Tongue (tissue), 2 donors: ENCODE measurements around the gene ALDH1L2. TPM values are rescaled to one million over a fixed set of nuclear protein-coding genes. Genes with fewer than 3 reads are reported as not detected.
A peak's percentile ranks its signal among the peaks of the same experiment; 100 is the strongest.

Experiments
- DNase-seq: peaks from one replicate; pipeline ENCODE4 v3.0.0-alpha.2; 2015
- total RNA-seq: library from RNA; depleted of rRNA; stranded (reverse); fragments of >200 nt; gene quantifications from one replicate; pipeline ENCODE4 v1.2.3, GENCODE V29; 2014

Gene ALDH1L2
- total RNA-seq, 1 donor from 2014 or later = 11.9 TPM

DNA sequence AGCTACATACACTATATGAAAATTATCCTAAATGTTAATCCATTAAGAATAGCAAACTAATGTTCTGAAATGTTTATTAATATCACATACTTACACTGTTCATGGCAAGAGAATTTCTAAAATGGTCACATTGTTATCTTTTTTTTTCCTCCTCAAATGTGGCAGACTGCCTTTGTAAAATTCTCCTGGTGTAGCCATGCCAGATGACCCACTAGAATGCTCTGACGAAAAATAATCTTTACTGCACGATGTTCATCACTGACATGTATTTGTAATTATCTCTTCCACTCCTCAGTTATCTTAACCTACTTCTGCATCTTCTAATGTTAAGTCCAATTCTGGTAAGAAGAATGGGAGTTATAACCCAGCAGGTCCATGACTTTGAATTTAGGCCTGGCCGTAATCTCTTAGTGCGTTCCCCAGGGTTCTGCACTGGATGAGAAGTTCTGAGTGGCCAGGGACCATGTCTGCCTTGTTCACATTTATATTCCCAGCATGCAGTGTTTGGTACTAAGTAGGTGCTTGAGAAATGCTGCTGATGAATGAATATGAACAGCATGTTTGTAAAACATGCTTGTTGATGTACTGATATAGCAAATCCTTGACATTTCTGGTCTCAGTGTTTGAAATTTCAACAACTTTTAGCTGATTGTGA, 51.4 kb downstream of the ALDH1L2 start:
- DNase-seq = no peak

DNA sequence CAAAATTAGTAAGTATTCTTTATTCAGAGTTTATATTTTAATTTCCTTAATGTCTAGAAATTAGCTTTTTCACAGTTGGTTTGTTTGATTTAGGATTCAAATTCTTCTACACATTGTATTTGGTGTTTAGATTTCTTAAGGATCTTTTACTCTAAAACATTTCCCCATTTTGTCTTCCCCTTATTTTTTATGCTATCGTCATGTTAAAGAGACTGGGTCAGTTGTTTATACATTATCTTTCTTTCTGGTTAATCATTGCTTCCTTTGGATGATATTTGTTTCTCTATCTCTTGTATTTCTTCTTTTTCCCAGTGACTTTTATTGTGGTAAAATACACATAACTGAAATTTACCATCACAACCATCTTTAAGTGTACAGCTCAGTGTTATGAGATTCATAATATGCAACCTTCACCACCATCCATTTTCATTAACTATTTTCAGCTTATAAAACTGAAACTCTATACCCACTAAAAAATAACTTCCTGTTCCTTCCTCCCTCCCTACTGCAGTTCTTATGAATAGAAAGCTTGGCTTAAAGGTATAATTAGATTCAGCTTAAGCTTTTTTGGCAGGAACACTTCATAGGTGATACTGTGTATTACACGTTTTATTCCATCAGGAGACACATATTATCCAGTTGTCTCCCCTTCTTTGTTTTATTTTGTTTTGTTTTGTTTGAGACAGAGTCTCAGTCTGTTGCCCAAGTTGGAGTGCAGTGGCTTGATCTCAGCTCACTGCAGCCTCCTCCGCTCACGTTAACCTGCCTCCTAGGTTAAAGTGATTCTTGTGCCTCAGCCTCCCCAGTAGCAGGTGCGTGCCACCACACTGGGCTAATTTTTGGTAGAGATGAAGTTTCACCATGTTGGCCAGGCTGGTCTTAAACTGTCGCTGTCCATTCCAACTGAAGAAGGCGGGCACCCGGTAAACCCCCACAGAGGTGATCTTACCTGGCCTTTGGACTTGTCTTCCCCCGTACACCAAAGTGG, 53.1 kb downstream of the ALDH1L2 start:
- no peak for DNase-seq

GRCh38 chr12:105026411-105026810, 57.8 kb downstream of the ALDH1L2 start:
- DNase-seq = peak; percentile 74

DNA sequence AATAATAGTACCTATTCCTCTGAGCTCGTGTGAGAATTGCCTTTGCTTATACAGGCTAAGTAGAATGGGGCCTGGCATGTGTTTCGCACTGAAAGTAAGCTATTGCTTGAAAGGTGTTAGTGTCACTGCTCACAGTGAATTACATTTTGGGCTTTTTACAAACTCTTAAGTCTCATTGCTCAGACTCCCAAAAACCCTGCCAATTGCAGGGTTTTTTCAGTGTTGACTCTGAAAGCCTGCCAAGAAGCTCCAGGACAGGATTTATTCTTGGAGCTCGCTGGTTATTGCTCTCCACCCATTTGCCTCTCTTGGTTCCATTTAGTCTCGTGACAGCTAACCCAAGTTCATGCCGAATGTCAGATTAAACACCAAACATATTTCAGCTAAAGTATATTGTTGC, 58.4 kb downstream of the ALDH1L2 start:
- DNase-seq = peak; percentile 94

- no peak for DNase-seq
Observed at GRCh38 chr12:105024928-105025327, 59.3 kb downstream of the ALDH1L2 start.

GRCh38 chr12:105020241-105020962, 63.9 kb downstream of the ALDH1L2 start:
- no peak for DNase-seq

- peak; percentile 63 for DNase-seq
Observed at GRCh38 chr12:105018776-105019175, 65.5 kb downstream of the ALDH1L2 start.

- DNase-seq = no peak
Observed at GRCh38 chr12:105018012-105018411, 66.2 kb downstream of the ALDH1L2 start.

DNA sequence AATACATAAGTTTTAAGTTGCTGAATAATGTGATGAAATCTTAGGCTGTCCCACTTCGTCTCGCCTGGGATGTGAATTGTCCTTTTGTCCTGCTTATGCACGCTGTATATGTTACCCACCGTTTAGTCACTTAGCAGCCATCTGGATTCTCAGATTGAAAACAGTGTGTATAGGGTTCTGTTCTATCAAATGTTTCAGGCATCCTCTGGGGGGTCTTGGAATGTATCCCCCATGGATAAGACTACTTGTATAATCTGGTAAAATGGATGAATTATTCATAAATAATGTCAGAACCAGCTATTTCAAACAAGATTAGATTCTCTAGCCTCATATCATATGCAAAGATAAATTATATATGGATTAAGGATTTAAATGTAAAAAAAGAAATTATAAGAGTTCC, 68.7 kb downstream of the ALDH1L2 start:
- DNase-seq = no peak

DNA sequence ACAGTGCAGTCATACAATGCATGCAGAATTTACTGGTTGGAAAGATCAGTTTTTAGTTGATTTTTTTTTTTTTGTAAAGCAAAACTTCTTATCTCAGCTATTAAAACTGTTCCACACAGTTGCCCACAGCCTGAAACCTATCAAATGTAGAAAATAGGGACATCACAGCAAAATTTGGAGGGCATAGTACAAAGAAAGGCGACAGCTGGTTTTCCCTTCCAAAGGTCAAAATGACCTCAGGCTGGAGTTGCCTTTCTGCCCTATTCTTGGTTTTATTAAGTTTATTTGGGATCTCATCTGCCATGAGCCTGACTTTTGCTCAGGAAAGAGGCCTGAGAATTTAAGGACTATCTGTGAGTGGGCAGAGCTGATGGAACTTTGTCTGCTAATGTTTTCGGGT, 69.7 kb downstream of the ALDH1L2 start:
- no peak for DNase-seq

DNA sequence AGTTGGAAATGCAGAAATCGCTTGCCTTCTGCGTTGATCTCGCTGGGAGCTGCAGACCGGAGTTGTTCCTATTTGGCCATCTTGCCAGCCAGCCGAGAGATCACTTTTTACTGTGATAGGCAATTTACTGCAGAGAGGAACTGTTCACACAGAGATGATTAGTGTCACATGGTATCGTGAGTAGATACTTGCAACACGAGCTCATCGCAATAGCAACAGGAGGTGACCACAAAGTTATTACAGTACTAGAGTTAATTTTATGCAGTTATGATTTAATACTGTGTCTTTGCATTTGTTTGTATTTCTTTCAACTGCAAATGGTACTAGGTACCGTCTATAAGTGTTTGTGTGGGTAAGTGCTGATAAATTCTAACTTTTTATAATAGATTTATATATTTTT, 70.4 kb downstream of the ALDH1L2 start:
- DNase-seq = no peak

DNA sequence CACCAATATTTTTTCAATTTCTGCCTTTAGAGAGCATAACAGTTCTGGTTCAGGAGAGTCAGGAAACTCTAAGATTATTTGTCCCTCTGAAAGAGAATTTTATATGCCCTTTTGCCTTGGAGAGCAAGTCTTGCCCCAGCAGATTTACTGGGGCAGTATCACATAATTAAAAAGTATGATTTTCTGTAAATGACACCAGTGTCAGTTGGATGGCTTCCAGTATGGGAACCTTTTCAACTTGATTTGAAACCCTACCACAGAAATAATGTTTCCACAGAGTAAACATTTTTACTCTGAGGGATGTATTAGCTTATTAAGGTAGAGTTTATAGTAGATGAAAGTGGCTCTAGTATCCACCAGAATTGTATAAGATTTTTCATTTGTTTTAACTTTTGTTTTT, 82.8 kb downstream of the ALDH1L2 start:
- DNase-seq = no peak

- DNase-seq = no peak
Observed at GRCh38 chr12:104999347-104999685, 84.9 kb downstream of the ALDH1L2 start.

- DNase-seq = peak; percentile 17
Observed at GRCh38 chr12:104998423-104999346, 85.6 kb downstream of the ALDH1L2 start.

DNA sequence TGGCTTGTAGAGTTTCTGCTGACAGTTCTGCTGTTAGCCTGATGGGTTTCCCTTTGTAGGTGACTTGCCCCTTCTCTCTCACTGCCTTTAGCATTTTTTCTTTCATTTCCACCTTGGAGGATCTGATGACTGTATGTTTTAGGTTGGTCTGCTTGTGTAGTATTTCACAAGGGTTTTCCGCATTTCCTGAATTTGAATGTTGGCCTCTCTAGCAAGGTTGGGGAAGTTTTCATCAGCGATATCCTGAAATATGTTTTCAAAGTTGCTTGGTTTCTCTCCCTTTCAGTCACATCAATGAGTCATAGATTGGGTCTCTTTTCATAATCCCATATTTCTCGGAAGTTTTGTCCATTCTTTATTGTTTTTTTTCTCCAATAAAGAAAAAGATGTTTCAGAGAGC, 86.7 kb downstream of the ALDH1L2 start:
- no peak for DNase-seq

DNA sequence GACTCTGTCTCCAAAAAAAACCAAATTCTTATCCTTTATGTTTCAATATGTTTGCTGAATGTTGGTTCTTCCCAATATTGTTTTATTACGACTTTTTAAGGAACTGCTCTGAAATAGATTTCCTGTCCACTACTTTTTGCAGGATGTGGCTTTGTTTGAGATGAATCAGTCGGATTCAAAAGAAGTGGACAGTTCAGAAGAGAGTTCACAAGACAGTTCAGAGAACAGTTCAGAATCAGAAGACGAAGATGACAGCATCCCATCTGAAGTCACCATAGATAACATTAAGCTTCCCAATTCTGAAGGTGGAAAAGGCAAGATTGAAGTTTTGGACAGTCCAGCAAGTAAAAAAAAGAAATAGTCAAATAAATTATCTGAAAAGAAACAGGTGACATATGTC, 89.9 kb downstream of the ALDH1L2 start:
- no peak for DNase-seq

- DNase-seq = no peak
Observed at GRCh38 chr12:104991565-104992128, 92.6 kb downstream of the ALDH1L2 start.

DNA sequence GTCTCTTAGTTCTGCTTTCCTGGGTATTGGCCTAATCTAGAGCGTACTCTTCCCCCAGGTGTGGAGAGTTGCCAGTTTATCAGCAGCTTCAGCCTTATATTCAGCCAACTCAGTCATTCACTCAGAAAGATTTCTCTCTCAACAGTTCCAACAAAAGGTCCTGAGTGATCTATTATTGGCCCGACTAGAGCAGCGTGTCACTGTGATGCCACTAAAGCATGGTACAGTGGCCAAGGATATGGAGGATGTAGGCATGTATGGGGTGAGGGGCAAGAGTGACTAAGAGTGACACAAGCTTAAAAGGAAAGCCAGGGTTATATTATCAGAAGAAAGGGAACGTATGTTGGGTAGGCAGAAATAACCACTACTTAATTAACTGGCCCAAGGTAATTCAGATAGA, 93.3 kb downstream of the ALDH1L2 start:
- no peak for DNase-seq

GRCh38 chr12:104986022-104986941, 98.0 kb downstream of the ALDH1L2 start, which contains the start of gene NOPCHAP1:
TSS of gene NOPCHAP1 (plus strand) at chr12:104986316. CDS start at chr12:104986353, 37 bp downstream.
- DNase-seq = peak; percentile 97

DNA sequence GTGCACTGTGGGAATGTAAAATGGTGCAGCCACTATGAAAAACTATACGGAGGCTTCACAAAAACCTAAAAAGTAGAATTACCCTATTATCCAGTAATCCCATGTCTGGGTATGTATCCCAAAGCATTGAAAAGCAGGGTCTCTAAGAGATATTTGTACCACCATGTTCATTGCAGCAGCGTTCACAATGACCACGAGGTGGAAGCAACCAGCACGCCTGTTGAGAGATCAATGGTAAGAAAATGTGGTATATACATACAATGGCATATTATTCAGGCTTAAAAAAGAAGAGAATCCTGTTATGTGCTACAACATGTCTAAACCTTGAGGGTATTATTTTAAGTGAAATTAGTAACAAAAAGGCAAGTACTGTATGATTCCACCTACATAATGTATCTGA, 99.1 kb downstream of the ALDH1L2 start:
- no peak for DNase-seq
